COLO829 (cell line): ENCODE data around the gene KCNIP3.
"Not testable (repeated sequence)": the region's sequence is repeated elsewhere in the genome, so short reads cannot be mapped to it uniquely, and the experiment has no call there.

Experiments
- DNase-seq: peaks from one replicate; pipeline ENCODE4 v3.0.0; 2012; ENCODE audit warnings: low spot score

Gene KCNIP3

GRCh38 chr2:95384854-95385569 is 87.9 kb downstream of the KCNIP3 start:
- DNase-seq: no peak

GRCh38 chr2:95385570-95385984 is 88.4 kb downstream of the KCNIP3 start:
- DNase-seq: no peak

- DNase-seq: no peak
These were observed 88.9 kb downstream of the KCNIP3 start for GRCh38 chr2:95386031-95386430.

DNA sequence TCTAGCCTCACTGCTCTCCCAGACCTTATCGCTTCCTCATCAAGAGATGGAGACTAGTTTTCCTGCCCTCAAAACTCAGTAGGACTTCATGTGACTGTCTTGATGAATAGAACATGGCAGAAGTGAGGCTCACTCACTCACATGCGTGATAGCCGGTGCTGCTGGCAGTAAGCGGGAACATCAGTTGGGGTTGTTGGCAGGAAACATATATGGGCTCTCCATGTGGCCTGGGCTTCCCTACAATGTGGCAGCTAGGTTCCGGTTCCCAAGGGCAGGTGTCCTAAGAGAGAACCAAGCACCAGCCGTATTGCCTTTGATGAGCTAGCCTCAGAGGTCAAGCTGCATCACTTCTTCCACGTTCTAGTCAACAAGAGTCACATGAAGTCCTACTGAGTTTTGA is 90.2 kb downstream of the KCNIP3 start:
- DNase-seq: no peak

GRCh38 chr2:95388091-95388692 is 91.0 kb downstream of the KCNIP3 start:
- DNase-seq: no peak

DNA sequence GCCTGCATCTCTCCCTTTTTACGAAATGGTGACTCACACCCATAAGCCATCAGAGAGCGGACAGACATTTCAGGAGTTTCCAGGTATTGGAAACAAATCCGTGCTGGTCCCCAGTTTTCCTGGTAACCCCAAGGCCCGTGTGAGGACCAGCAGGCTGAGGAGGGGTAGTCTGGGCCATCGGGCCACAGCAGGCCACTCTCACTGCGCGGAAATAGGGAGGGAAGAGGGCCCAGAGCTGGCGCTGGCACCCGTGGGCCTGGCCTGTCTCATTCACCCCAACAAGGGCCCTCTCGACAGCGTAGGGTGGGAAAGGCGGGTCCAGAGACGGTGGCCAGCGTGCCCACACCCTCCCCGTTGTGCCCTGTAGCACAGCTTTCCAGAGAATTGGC is 91.7 kb downstream of the KCNIP3 start:
- no peak for DNase-seq

DNA sequence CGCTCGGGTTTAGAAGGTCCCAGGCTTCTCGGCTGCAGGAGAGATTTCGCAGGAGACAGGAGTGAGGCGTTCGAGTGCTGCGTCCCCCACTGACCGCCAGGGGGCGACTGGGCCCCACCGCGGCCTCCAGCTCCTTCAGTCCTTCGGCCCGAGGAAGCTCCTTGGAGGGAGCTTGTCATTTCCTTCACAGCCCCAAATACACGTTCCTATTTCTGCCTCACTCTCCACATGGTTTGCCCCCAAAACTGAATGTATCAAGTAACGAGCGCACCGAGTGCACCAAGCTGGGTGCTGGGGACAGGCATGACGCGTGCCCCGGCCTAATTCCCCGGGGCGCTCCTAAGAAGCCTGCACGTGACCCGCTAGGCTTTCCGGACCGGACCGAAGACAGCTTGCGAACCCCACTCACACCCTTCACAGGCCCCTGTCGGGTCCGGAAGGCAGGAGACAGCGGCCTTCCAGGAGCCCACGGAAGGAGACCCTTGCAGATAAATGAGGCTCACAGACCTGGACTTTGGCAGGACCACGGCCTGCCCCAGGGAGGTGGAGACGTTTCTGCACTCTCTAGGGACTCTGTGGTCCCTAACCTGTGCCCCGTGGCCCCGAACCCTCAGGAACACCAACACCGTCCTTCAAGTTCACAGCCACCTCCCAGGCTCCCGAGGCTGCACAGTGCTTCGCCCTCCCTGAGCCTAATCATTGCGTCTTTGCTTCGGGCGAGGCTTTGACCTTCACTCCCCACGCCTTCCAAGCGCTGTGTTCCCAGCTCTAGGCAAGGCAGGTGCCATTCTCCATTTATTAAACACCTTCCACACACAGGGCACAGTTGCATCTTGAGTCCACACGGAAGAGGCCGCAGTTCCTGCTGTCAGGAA is 92.3 kb downstream of the KCNIP3 start:
- peak; percentile 50 for DNase-seq

- no peak for DNase-seq
These were observed 93.2 kb downstream of the KCNIP3 start for GRCh38 chr2:95390272-95390880.

- DNase-seq: no peak
These were observed 93.8 kb downstream of the KCNIP3 start for GRCh38 chr2:95390881-95391321.

GRCh38 chr2:95391641-95392310 is 94.6 kb downstream of the KCNIP3 start:
- DNase-seq: no peak

GRCh38 chr2:95392320-95392719 is 95.2 kb downstream of the KCNIP3 start:
- DNase-seq: no peak

DNA sequence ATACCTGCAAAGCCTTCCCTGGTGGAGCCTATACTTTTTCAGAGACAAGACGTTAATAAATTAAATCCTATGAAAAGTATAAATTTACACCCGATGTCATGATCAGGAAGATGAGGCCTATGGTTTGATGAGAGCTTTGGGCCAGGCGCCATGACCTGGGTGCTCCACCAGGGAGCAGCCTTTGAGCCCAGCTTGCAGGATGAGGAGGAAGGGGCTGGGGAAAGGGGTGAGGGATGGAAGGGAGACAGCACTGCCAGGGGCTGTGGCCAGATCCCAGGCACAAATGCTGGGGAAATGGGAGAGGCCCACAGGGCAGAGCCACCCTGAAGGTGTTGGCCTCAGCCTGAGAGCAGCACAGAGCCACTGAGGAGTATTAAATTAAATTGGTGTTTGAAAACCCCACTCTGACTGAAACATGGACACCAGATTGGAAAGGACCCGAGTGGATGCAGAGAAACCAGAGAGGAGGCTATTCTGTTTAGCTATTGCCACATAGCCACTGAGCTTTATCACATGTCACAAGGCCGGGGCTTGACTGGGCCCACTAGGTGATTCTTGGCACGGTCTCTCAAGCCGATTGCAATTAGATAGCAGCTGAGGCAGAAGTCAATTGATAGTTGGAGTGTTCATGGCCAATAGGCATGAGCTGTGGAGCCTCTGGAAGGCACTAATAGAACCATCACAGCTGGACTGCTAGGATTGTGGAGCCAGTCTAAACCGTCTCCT is 95.7 kb downstream of the KCNIP3 start:
- DNase-seq: no peak

DNA sequence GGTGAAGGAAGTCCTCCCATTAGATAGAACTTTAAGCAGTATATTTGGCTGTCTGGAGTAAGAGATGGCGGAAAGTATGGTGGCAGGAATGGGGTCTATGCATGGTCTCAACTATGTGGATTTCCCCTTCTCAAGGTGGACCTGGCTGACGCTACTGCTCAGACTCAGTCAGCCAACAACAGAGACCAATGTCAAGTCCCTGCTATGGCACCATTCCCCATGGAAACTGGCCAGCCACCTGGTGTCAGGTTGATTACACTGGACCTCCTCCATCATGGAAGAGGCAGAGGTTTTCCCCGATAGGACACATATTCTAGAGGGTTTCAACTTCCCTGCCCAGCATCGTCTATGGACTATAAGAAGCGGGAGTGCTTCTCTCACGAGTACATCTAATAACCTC is 96.8 kb downstream of the KCNIP3 start:
- no peak for DNase-seq

DNA sequence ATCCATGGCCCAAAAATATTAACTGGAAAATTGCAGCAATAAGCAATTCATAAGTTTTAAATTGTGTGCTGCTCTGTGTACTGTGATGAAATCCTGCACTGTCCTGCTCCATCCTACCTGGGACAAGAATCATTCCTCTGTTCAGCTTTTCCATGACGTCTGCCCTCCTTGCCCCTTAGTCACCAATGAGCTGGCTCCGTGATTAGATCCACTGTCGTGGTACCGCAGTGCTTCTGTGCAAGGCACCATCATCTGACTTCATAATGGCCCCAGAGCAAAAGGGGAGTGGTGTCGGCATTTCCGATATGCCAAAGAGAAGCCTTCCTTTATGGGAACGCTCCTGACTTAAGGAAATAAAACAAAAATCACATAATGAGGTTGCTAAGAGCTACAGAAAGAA is 101.9 kb downstream of the KCNIP3 start:
- no peak for DNase-seq

GRCh38 chr2:95401480-95401879 is 104.3 kb downstream of the KCNIP3 start:
- DNase-seq: no peak

DNA sequence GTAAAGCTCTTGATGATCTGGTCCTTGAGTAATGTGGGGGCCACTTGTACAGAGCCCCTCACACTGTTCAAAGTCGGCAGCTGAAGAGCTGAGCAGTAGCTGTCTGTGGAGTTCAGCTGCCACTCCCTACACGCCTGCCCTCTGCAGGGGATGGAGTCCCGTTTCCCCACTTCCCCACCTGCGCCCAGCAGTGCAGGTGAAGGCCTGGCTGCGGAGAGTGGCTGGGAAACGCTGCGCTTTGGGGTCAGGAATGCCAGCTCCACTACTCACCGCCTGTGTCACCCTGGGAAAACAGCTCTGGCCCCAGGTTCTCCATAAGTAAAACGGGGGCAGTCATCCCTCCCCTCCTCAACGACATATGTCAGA is 104.8 kb downstream of the KCNIP3 start:
- DNase-seq: not testable (repeated sequence)

GRCh38 chr2:95402370-95403203 is 105.4 kb downstream of the KCNIP3 start, which contains the start of gene FAHD2A:
Gene FAHD2A, plus strand, starts transcription at chr2:95402708. Its CDS starts 2,851 bp downstream, at chr2:95405559.
- DNase-seq: peak; percentile 96

GRCh38 chr2:95403204-95403721 is 106.1 kb downstream of the KCNIP3 start:
- peak; percentile 34 for DNase-seq

DNA sequence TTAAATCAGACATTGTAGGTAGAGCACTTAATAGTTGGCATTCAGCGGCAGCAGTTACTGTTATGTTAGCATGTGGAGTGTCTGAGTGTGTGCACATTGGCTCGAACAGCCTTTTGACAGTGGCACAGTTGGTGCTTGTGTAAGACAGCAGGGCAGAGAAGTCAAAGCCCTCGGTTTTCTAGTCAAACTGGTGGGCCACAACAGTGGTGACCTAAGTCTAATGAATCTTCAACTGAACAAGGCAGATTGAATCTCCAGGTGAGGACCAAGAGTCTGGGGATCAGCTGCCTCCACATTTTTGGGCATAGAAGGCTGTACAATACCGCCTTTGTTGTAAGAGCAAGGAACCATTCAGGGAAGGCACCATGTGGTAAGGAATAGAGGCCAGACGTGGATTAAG is 106.7 kb downstream of the KCNIP3 start:
- DNase-seq: peak; percentile 40

DNA sequence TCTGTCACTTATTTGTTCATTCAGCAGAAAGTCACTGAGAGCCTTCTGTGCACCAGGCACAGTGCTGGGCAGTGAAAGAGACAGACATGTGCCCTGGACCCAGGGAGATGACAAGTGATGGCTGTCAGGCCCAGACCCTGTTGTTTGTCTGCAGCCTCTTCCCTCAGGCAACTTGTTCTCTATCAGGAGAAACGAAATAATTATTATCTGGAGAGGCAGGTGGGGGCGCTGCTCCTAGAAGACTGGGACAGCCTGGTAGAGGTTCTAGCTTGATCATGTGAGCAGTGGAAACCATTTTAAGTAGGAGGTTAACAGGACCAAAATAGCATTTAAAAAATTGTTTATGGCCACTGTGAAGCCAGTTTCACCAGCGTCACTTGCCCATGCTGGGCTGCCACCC is 107.5 kb downstream of the KCNIP3 start:
- not testable (repeated sequence) for DNase-seq
